ENCODE results near the gene SNRK.

Gene SNRK

GRCh38 chr3:43273416-43273815, 12.9 kb upstream of the SNRK start:
- no peak for DNase-seq (ENCODE audit: low spot score)

- no peak for DNase-seq (ENCODE audit: low spot score)
Measured at GRCh38 chr3:43279082-43279481, 7.3 kb upstream of the SNRK start.

GRCh38 chr3:43279532-43279931, 6.8 kb upstream of the SNRK start:
- DNase-seq (ENCODE audit: low spot score) = no peak

GRCh38 chr3:43281020-43281419, 5.3 kb upstream of the SNRK start:
- DNase-seq (ENCODE audit: low spot score) = no peak

GRCh38 chr3:43284171-43284570, 2.2 kb upstream of the SNRK start:
- no peak for DNase-seq (ENCODE audit: low spot score)

- no peak for DNase-seq (ENCODE audit: low spot score)
Measured at GRCh38 chr3:43285644-43286043, 696 bp upstream of the SNRK start.

- no peak for DNase-seq (ENCODE audit: low spot score)
Measured at GRCh38 chr3:43286841-43287499, 630 bp downstream of the SNRK start.

- no peak for DNase-seq (ENCODE audit: low spot score)
Measured at GRCh38 chr3:43287500-43287873, 1.1 kb downstream of the SNRK start.

- no peak for DNase-seq (ENCODE audit: low spot score)
Measured at GRCh38 chr3:43288366-43288765, 2.0 kb downstream of the SNRK start.

GRCh38 chr3:43288850-43289249, 2.5 kb downstream of the SNRK start:
- no peak for DNase-seq (ENCODE audit: low spot score)

GRCh38 chr3:43289401-43289800, 3.1 kb downstream of the SNRK start:
- DNase-seq (ENCODE audit: low spot score) = no peak

GRCh38 chr3:43289841-43290470, 3.6 kb downstream of the SNRK start:
- no peak for DNase-seq (ENCODE audit: low spot score)

GRCh38 chr3:43290956-43291355, 4.6 kb downstream of the SNRK start:
- no peak for DNase-seq (ENCODE audit: low spot score)

GRCh38 chr3:43291546-43291945, 5.2 kb downstream of the SNRK start:
- DNase-seq (ENCODE audit: low spot score) = no peak

GRCh38 chr3:43294975-43295374, 8.6 kb downstream of the SNRK start:
- no peak for DNase-seq (ENCODE audit: low spot score)

GRCh38 chr3:43296565-43296964, 10.2 kb downstream of the SNRK start:
- no peak for DNase-seq (ENCODE audit: low spot score)

GRCh38 chr3:43298292-43298691, 12.0 kb downstream of the SNRK start:
- DNase-seq (ENCODE audit: low spot score) = no peak

- no peak for DNase-seq (ENCODE audit: low spot score)
Measured at GRCh38 chr3:43298761-43299160, 12.4 kb downstream of the SNRK start.

GRCh38 chr3:43302116-43302880, 16.0 kb downstream of the SNRK start:
- no peak for DNase-seq (ENCODE audit: low spot score)

GRCh38 chr3:43304126-43304525, 17.8 kb downstream of the SNRK start:
- DNase-seq (ENCODE audit: low spot score) = no peak

GRCh38 chr3:43307226-43307625, 20.9 kb downstream of the SNRK start:
- DNase-seq (ENCODE audit: low spot score) = no peak

- no peak for DNase-seq (ENCODE audit: low spot score)
Measured at GRCh38 chr3:43307649-43308048, 21.3 kb downstream of the SNRK start.

Measured in left forelimb (tissue), 1 donor.